K562 (cell line): ENCODE data around the gene CYSTM1. TPM values are rescaled to one million over a fixed set of nuclear protein-coding genes. Genes with fewer than 3 reads are reported as not detected.
A peak's percentile ranks its signal among the peaks of the same experiment; 100 is the strongest.

Experiments used
- ATAC-seq: fragments of 200-7000 bp; cut with Tn5 transposase; 3 replicates; pipeline ENCODE4 v1.9.1; 2020; ENCODE audit warnings: moderate library complexity
- BruUV-seq: library from RNA; stranded (reverse); fragments of 400-500 nt; replicated peaks from 2 replicates; lab custom pipeline; 2021; lab: Mats Ljungman, UMichigan
- CTCF ChIA-PET: fragments of 300-600 bp; formaldehyde crosslinking; extraction: SDS; loops from one replicate; lab custom pipeline; 2021; ENCODE audit warnings: low intra/inter-chr PET ratio; lab: Yijun Ruan, JAX
- POLR2A ChIA-PET: fragments of 300-600, 350-650 bp; sonication (Branson Sonifier 250); formaldehyde crosslinking; extraction: SDS; loops from one replicate; lab custom pipeline; 2021; ENCODE audit warnings: antibody characterized with exemption, inconsistent platforms; lab: Yijun Ruan, JAX
- DNase-seq, 4 experiments: peaks; one replicate each; pipeline versions ENCODE4 v3.0.0 to v3.0.0-alpha.2; 2011 to 2018; ENCODE audit warnings: low spot score in 3 of 4, mixed read lengths in 3 of 4; ENCODE audit errors: extremely low read depth in 1 of 4
- FAIRE-seq: peaks from 2 replicates; lab custom pipeline; 2011; peaks lifted over from hg19 to GRCh38; lab: Jason Lieb, UNC
- H2AFZ ChIP-seq: 2 replicates; pipeline ENCODE4 v1.6.0; 2011; ENCODE audit warnings: low read depth, low read length, control low read depth, inconsistent platforms
- H3K27ac ChIP-seq: fragments of 200-600 bp; 3 replicates; pipeline ENCODE4 v1.8.0; 2011; ENCODE audit warnings: low read depth, mild to moderate bottlenecking, control low read depth, inconsistent platforms, low read length, moderate library complexity, mixed read lengths; ENCODE audit errors: extremely low read depth
- H3K27me3 ChIP-seq, 2 experiments: fragments of 300-600 bp in 1 of 2; 2 replicates in 1 of 2; 3 replicates in 1 of 2; pipeline versions ENCODE4 v1.6.0 to v1.8.0; 2011; ENCODE audit warnings: inconsistent platforms in 2 of 2, low read length in 2 of 2, mild to moderate bottlenecking in 1 of 2, mixed read lengths in 1 of 2, moderate library complexity in 1 of 2; ENCODE audit not compliant: control insufficient read depth in 2 of 2, insufficient read depth in 2 of 2
- H3K36me3 ChIP-seq: fragments of 300-600 bp; 3 replicates; pipeline ENCODE4 v1.8.0; 2011; ENCODE audit warnings: mild to moderate bottlenecking, low read length, inconsistent platforms; ENCODE audit not compliant: control insufficient read depth, insufficient read depth
- H3K4me1 ChIP-seq, 2 experiments: fragments of 200-600 bp in 1 of 2; replicated peaks in 1 of 2; 2 replicates in 1 of 2; 3 replicates in 1 of 2; pipeline versions ENCODE4 v1.5.1 to v1.8.0; 2011; ENCODE audit warnings: inconsistent platforms in 2 of 2, low read length in 2 of 2, mild to moderate bottlenecking in 1 of 2, mixed read lengths in 1 of 2, moderate library complexity in 1 of 2; ENCODE audit not compliant: control insufficient read depth in 2 of 2, insufficient read depth in 2 of 2
- H3K4me2 ChIP-seq: 2 replicates; pipeline ENCODE4 v1.6.1; 2011; ENCODE audit warnings: low read length, control low read depth, inconsistent platforms, mixed read lengths; ENCODE audit not compliant: insufficient read depth
- H3K4me3 ChIP-seq: fragments of 200-600 bp; sonication (generic), shearing (Covaris generic); 2 replicates; pipeline ENCODE4 v1.5.1; 2016; ENCODE audit warnings: control low read depth, inconsistent platforms
- H3K79me2 ChIP-seq: fragments of 200-600 bp; 3 replicates; pipeline ENCODE4 v1.8.0; 2011; ENCODE audit warnings: low read length, inconsistent platforms; ENCODE audit not compliant: control insufficient read depth, insufficient read depth
- H3K9ac ChIP-seq, 2 experiments: 2 replicates each; pipeline versions ENCODE4 v1.6.0 to v1.6.1; 2011; ENCODE audit warnings: low read depth in 2 of 2, low read length in 2 of 2, control low read depth in 1 of 2, inconsistent platforms in 1 of 2, mild to moderate bottlenecking in 1 of 2, mixed read lengths in 1 of 2; ENCODE audit not compliant: insufficient read depth in 1 of 2
- H3K9me1 ChIP-seq: one replicate; pipeline ENCODE4 v1.6.0; 2011; ENCODE audit warnings: inconsistent platforms, mild to moderate bottlenecking, low read length, moderate library complexity; ENCODE audit not compliant: control insufficient read depth, insufficient read depth
- H3K9me3 ChIP-seq: replicated peaks from 2 replicates; pipeline ENCODE4 v1.5.1; 2011; ENCODE audit warnings: low read depth, low read length, inconsistent platforms; ENCODE audit not compliant: control insufficient read depth, insufficient read depth
- H4K20me1 ChIP-seq: replicated peaks from 2 replicates; pipeline ENCODE4 v1.6.1; 2011; ENCODE audit warnings: low read length, inconsistent platforms, mixed read lengths; ENCODE audit not compliant: control insufficient read depth, insufficient read depth
- ADNP ChIP-seq: fragments of 200-800 bp; sonication (Bioruptor generic); IDR thresholded peaks from 2 replicates; pipeline ENCODE4 v1.6.1; 2016; ENCODE audit warnings: missing genetic modification characterization, missing compliant biosample characterization
- AFF4 ChIP-seq: sonication (generic); formaldehyde crosslinking; IDR thresholded peaks from 2 replicates; pipeline ENCODE4 v1.8.0; 2023; ENCODE audit warnings: mild to moderate bottlenecking, missing genetic modification reagents
- BRCA1 ChIP-seq, 2 experiments: fragments of 450-650 bp in 1 of 2; sonication (generic) in 1 of 2; formaldehyde crosslinking in 1 of 2; IDR thresholded peaks; 2 replicates each; pipeline versions ENCODE4 v1.5.0 to v1.6.1; 2017 to 2020; ENCODE audit warnings: mild to moderate bottlenecking in 1 of 2, missing genetic modification reagents in 1 of 2
- CBFA2T3 ChIP-seq: fragments of 450-650 bp; IDR thresholded peaks from 2 replicates; pipeline ENCODE4 v1.6.1; 2017
- ELK1 ChIP-seq: sonication (generic); formaldehyde crosslinking; IDR thresholded peaks from 2 replicates; pipeline ENCODE4 v1.8.1; 2022; ENCODE audit warnings: missing genetic modification reagents
- GTF2B ChIP-seq: IDR thresholded peaks from 2 replicates; pipeline ENCODE4 v1.6.1; 2011; ENCODE audit not compliant: insufficient read length; ENCODE audit errors: extremely low read depth
- SFPQ ChIP-seq: fragments of 200-400 bp; formaldehyde crosslinking; IDR thresholded peaks from 2 replicates; pipeline ENCODE4 v1.6.1; 2017; ENCODE audit warnings: mild to moderate bottlenecking, low read depth, low read length, moderate library complexity
- SUPT5H ChIP-seq: fragments of 450-650 bp; IDR thresholded peaks from 2 replicates; pipeline ENCODE4 v1.6.1; 2016
- TRIM24 ChIP-seq, 2 experiments: fragments of 450-650 bp; IDR thresholded peaks; 2 replicates each; pipeline ENCODE4 v1.6.1; 2016
- ZHX1 ChIP-seq: fragments of 150-350 bp; conservative IDR thresholded peaks from 2 replicates; pipeline ENCODE4 v1.6.1; 2014; ENCODE audit warnings: low read length
- ZNF134 ChIP-seq: fragments of 250-450 bp; sonication (Bioruptor Pico); conservative IDR thresholded peaks from 2 replicates; pipeline ENCODE4 v1.4.0; 2020
- ZNF3 ChIP-seq: fragments of 250-450 bp; sonication (Bioruptor Pico); IDR thresholded peaks from 2 replicates; pipeline ENCODE4 v1.5.0; 2021; ENCODE audit warnings: mild to moderate bottlenecking, moderate library complexity
- WGBS: fragments of 100-300 bp; shearing (Covaris generic); methylation state at CpG from one replicate; pipeline ENCODE4 v1.1.6; 2016; ENCODE audit warnings: low coverage, mixed read lengths; ENCODE audit not compliant: insufficient coverage; ENCODE audit errors: missing lambda C conversion rate; 5-methylcytosine and 5-hydroxymethylcytosine counted together
- in situ Hi-C: fragments of 300-500 bp; cut with MboI; formaldehyde crosslinking; loops from 4 replicates; pipeline ENCODE4 v1.15.0; 2018; ENCODE audit warnings: inconsistent platforms, mixed read lengths
- intact Hi-C: fragments of 100-400 bp; cut with micrococcal nuclease; formaldehyde crosslinking; loops from 2 replicates; pipeline ENCODE4 v1.14.2; 2022
- polyA plus RNA-seq, 8 experiments: library from polyadenylated mRNA; depleted of rRNA in 4 of 8; stranded (reverse) in 5 of 8; unstranded in 3 of 8; fragments of >200 nt; fragmentation: Nextera tagmentation in 2 of 8; fragmentation: Illumina TruSeq in 1 of 8; extraction: Ambion mirVana in 2 of 8; extraction: Trizol in 1 of 8; gene quantifications; 2 replicates each; pipeline versions ENCODE4 v1.2.1 to v1.2.3, GENCODE V29; 2011 to 2014; ENCODE audit warnings: inconsistent platforms in 1 of 8, missing spikeins in 1 of 8
- total RNA-seq, 7 experiments: library from RNA; depleted of rRNA in 6 of 7; stranded (reverse); fragments of >200 nt in 6 of 7; fragmentation: Illumina TruSeq in 2 of 7; extraction: Trizol in 2 of 7; gene quantifications; 2 replicates each; pipeline versions ENCODE4 v1.2.1 to v1.2.3, GENCODE V29; 2011 to 2021; ENCODE audit warnings: low replicate concordance in 1 of 7

The CYSTM1 gene
- total and polyA plus RNA-seq, 9 of the 15 experiments (the other 6 are each of a cell fraction or from before 2014, with no cell fraction given): 76.1 to 422 (median 108) TPM

- DNase-seq: peak in 1 of 4 experiments; percentile 34
- TF ChIP-seq TRIM24 (IDR thresholded peaks at IDR 0.05): peak; percentile 56 to 76; a peak in 2 of 4 replicates
- TF ChIP-seq BRCA1 (IDR thresholded peaks at IDR 0.05): no peak
- no peak for TF ChIP-seq BRCA1 (CRISPR knock-in tag; IDR thresholded peaks at IDR 0.05)
- TF ChIP-seq ZHX1: no peak
- TF ChIP-seq ZNF134 (CRISPR knock-in tag): no peak
- TF ChIP-seq AFF4 (CRISPR knock-in tag): no peak
- TF ChIP-seq SFPQ: no peak
- TF ChIP-seq ADNP (tag): no peak
- TF ChIP-seq ZNF3: no peak
- TF ChIP-seq ELK1 (CRISPR knock-in tag): no peak
- TF ChIP-seq CBFA2T3: no peak
- TF ChIP-seq SUPT5H: no peak
- TF ChIP-seq GTF2B: no peak
These were observed 21.7 kb upstream of the CYSTM1 start for GRCh38 chr5:140153255-140153654.

More at GRCh38 chr5:140153255-140153654, 21.7 kb upstream of the CYSTM1 start:
- ChIA-PET CTCF (no interaction called here), POLR2A (interaction anchor here (0.6 to 1.7 kb wide), 5 partner anchors 16 to 481 kb away, joined by 3 to 5 read pairs (median 3); no protein-coding TSS in a partner anchor)
- Histone ChIP-seq H3K4me1 (peaks cover 0 to 11% of the 10 kb centered on the region in 2 experiments; a peak in 2 of 5 replicates), H3K27me3 (peaks cover 0 to 4% of the 10 kb centered on the region in 2 experiments; a peak in 1 of 5 replicates), H4K20me1 (peaks cover 9% of the 10 kb centered on the region; the same call in 1 of the 2 replicates), H3K4me3 (no peak overlapping the region), H2AFZ (no peak overlapping the region), H3K27ac (no peak overlapping the region), H3K36me3 (no peaks in the 10 kb centered on the region), H3K4me2 (no peak overlapping the region), H3K9me1 (no peaks in the 10 kb centered on the region), H3K79me2 (no peaks in the 10 kb centered on the region), H3K9ac (no peak overlapping the region), H3K9me3 (no peaks in the 10 kb centered on the region)
- 6% methylated on average over 6 of the region's 7 CpGs for WGBS
- ATAC-seq (peak; percentile 64), FAIRE-seq (no peak)
- in situ Hi-C loops: no loop called here
- no TSS peak for BruUV-seq
- intact Hi-C loops: no loop called here
